Keratinocyte (primary cell): Measurements from ENCODE around the gene SSH2. TPM values are rescaled to one million over a fixed set of nuclear protein-coding genes. Genes with fewer than 3 reads are reported as not detected.

Source experiments
- DNase-seq: peaks from one replicate; pipeline ENCODE4 v3.0.0-alpha.2; 2011; ENCODE audit warnings: low read depth, missing footprints, low spot score
- FAIRE-seq: peaks from 2 replicates; lab custom pipeline; 2011; peaks lifted over from hg19 to GRCh38; lab: Jason Lieb, UNC
- H2AFZ ChIP-seq: 2 replicates; pipeline ENCODE4 v1.6.0; 2012; ENCODE audit warnings: low read length, control low read depth, inconsistent platforms; ENCODE audit not compliant: control insufficient read depth
- H3K27ac ChIP-seq: 2 replicates; pipeline ENCODE4 v1.5.1; 2011; ENCODE audit warnings: low read length; ENCODE audit not compliant: control insufficient read depth, insufficient read depth
- H3K27me3 ChIP-seq: 3 replicates; pipeline ENCODE4 v1.6.0; 2011; ENCODE audit warnings: low read length; ENCODE audit not compliant: control insufficient read depth, insufficient read depth; ENCODE audit errors: extremely low read depth
- H3K36me3 ChIP-seq, 2 experiments: 2 replicates in 1 of 2; 3 replicates in 1 of 2; pipeline ENCODE4 v1.5.1; 2011; ENCODE audit warnings: low read length in 2 of 2, mild to moderate bottlenecking in 1 of 2; ENCODE audit not compliant: control insufficient read depth in 2 of 2, insufficient read depth in 2 of 2; ENCODE audit errors: extremely low read depth in 1 of 2
- H3K4me1 ChIP-seq: 3 replicates; pipeline ENCODE4 v1.5.1; 2011; ENCODE audit warnings: low read length; ENCODE audit not compliant: control insufficient read depth, insufficient read depth; ENCODE audit errors: extremely low read depth
- H3K4me2 ChIP-seq: 3 replicates; pipeline ENCODE4 v1.6.0; 2011; ENCODE audit warnings: low read depth, low read length; ENCODE audit not compliant: control insufficient read depth, insufficient read depth; ENCODE audit errors: extremely low read depth
- H3K4me3 ChIP-seq, 3 experiments: fragments of 200-600 bp in 1 of 3; sonication (generic) in 1 of 3; 2 replicates in 2 of 3; 3 replicates in 1 of 3; pipeline ENCODE4 v1.5.1; 2011 to 2016; ENCODE audit warnings: low read length in 3 of 3, mild to moderate bottlenecking in 3 of 3, control low read depth in 2 of 3, inconsistent platforms in 1 of 3, low read depth in 1 of 3, mixed read lengths in 1 of 3, mixed run types in 1 of 3, moderate library complexity in 1 of 3; ENCODE audit not compliant: control insufficient read depth in 2 of 3, insufficient read depth in 2 of 3; ENCODE audit errors: extremely low read depth in 1 of 3
- H3K79me2 ChIP-seq: 2 replicates; pipeline ENCODE4 v1.6.0; 2012; ENCODE audit warnings: low read length; ENCODE audit not compliant: control insufficient read depth, insufficient read depth
- H3K9ac ChIP-seq: 3 replicates; pipeline ENCODE4 v1.6.0; 2011; ENCODE audit warnings: low read length; ENCODE audit not compliant: control insufficient read depth, insufficient read depth; ENCODE audit errors: extremely low read depth
- H3K9me1 ChIP-seq: 3 replicates; pipeline ENCODE4 v1.6.0; 2011; ENCODE audit warnings: low read length; ENCODE audit not compliant: control insufficient read depth, insufficient read depth; ENCODE audit errors: extremely low read depth
- H3K9me3 ChIP-seq: 2 replicates; pipeline ENCODE4 v1.5.1; 2012; ENCODE audit warnings: low read depth, low read length; ENCODE audit not compliant: control insufficient read depth
- H4K20me1 ChIP-seq: 3 replicates; pipeline ENCODE4 v1.6.0; 2011; ENCODE audit warnings: low read length; ENCODE audit not compliant: control insufficient read depth, insufficient read depth; ENCODE audit errors: extremely low read depth
- CTCF ChIP-seq, 3 experiments: IDR thresholded peaks in 1 of 3; conservative IDR thresholded peaks in 1 of 3; optimal IDR thresholded peaks in 1 of 3; 2 replicates in 2 of 3; 3 replicates in 1 of 3; pipeline versions ENCODE3 to v1.5.1; 2011; ENCODE audit warnings: low read length in 3 of 3, mild to moderate bottlenecking in 3 of 3, moderate library complexity in 2 of 3, control low read depth in 1 of 3, inconsistent platforms in 1 of 3; ENCODE audit not compliant: insufficient read depth in 2 of 3; ENCODE audit errors: extremely low read depth in 1 of 3
- EZH2 ChIP-seq: IDR thresholded peaks from one replicate; pipeline ENCODE4 v1.6.1; 2012; ENCODE audit warnings: inconsistent platforms, mild to moderate bottlenecking, low read length, moderate library complexity
- dilution Hi-C: fragments of 300-500 bp; cut with MboI; formaldehyde crosslinking; loops from one replicate; pipeline ENCODE4 v1.7.0; 2020; ENCODE audit warnings: low sequenced_read_pairs; ENCODE audit not compliant: extremely low pct_ligation_motif_present
- polyA plus RNA-seq, 5 experiments: library from polyadenylated mRNA; depleted of rRNA in 3 of 5; stranded (reverse) in 3 of 5; stranded (forward) in 1 of 5; unstranded in 1 of 5; fragments of >200 nt; gene quantifications; 1 replicate in 1 of 5; 2 replicates in 3 of 5; 3 replicates in 1 of 5; pipeline versions ENCODE4 v1.2.1 to v1.2.3, GENCODE V29; 2011 to 2012; ENCODE audit warnings: missing spikeins in 2 of 5, low read depth in 1 of 5, low replicate concordance in 1 of 5

Gene SSH2
- polyA plus RNA-seq, 1 donor (not counting 4 experiments of a cell fraction or from before 2014, with no cell fraction given) = 13.9 TPM

GRCh38 chr17:29718446-29719039 lies 211.5 kb downstream of the SSH2 start:
- H3K9ac ChIP-seq = no peak overlapping the region
- no peaks in the 10 kb centered on the region for H4K20me1 ChIP-seq
- H3K27me3 ChIP-seq = no peaks in the 10 kb centered on the region
- H3K9me3 ChIP-seq = no peaks in the 10 kb centered on the region
- no peak overlapping the region for H3K4me3 ChIP-seq
- no peak overlapping the region for H3K4me2 ChIP-seq
- DNase-seq (no peak), FAIRE-seq (no peak)
- dilution Hi-C loops = no loop called here
- no peak overlapping the region for H3K27ac ChIP-seq
- H2AFZ ChIP-seq = no peak overlapping the region
- no peaks in the 10 kb centered on the region for H3K79me2 ChIP-seq
- H3K36me3 ChIP-seq = no peaks in the 10 kb centered on the region
- no peaks in the 10 kb centered on the region for H3K9me1 ChIP-seq
- H3K4me1 ChIP-seq = peaks cover 3% of the 10 kb centered on the region
- no peak for TF ChIP-seq CTCF (optimal IDR thresholded peaks at IDR 0.05 in 1 of 3, IDR thresholded peaks at IDR 0.05 in 1 of 3, conservative IDR thresholded peaks at IDR 0.05 in 1 of 3; ENCODE audit: extremely low read depth in 1 of 3, insufficient read depth in 2 of 3, low read length in 3 of 3)
- no peak for TF ChIP-seq EZH2

DNA sequence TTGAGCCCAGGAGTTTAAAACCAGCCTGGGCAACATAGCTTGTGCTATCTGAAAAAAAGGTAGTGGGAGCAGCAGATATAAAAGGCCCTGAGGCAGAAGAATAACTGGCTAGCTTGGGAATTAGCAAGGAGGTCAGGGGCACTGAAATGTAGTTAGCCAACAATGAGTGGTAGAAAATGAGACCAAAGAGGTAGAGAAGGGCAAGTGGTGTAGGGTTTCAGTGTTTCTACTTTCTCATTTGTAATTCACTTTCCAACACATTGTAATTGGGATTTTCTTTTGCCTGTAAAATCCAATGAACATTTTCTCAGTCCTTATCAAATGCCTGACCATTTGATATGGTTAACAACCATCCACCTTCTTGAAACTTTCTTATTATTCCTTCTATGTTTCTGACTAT lies 212.2 kb downstream of the SSH2 start:
- no peak overlapping the region for H2AFZ ChIP-seq
- no peak overlapping the region for H3K9ac ChIP-seq
- no peak overlapping the region for H3K27ac ChIP-seq
- H3K4me3 ChIP-seq = no peak overlapping the region
- no peaks in the 10 kb centered on the region for H4K20me1 ChIP-seq
- no peaks in the 10 kb centered on the region for H3K79me2 ChIP-seq
- H3K4me2 ChIP-seq = no peak overlapping the region
- dilution Hi-C loops = no loop called here
- no peaks in the 10 kb centered on the region for H3K36me3 ChIP-seq
- no peak for FAIRE-seq
- H3K9me3 ChIP-seq = no peaks in the 10 kb centered on the region
- peaks cover 3% of the 10 kb centered on the region for H3K4me1 ChIP-seq
- H3K9me1 ChIP-seq = no peaks in the 10 kb centered on the region
- TF ChIP-seq CTCF (optimal IDR thresholded peaks at IDR 0.05 in 1 of 3, IDR thresholded peaks at IDR 0.05 in 1 of 3, conservative IDR thresholded peaks at IDR 0.05 in 1 of 3; ENCODE audit: extremely low read depth in 1 of 3, insufficient read depth in 2 of 3, low read length in 3 of 3) (no peak), EZH2 (no peak)
- H3K27me3 ChIP-seq = no peaks in the 10 kb centered on the region
- DNase-seq = no peak
